ENCODE data around the gene IRS1. TPM values are rescaled to one million over a fixed set of nuclear protein-coding genes. Genes with fewer than 3 reads are reported as not detected.

Gene IRS1
- total and polyA plus RNA-seq, 12 donors, result 2.2 to 20.2 (median 14.5) TPM

DNA sequence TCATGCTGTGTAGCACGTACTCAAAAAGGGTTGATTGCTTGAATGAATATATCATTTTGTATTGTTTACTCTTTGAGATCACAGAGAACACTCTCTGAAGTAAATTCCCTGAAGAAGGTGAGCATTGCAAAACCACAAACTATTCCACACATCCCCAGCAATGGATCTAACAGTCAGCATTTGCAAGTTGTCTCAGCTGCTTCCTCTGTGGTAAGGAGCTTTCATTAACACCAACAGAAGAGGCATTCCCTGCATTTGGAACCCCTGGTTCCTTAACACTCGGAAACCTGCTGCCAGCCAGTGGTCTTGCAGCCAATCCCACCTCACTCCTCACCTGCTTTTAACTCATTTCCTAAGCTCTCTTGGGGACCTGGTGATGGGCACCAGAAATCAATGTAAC lies 108.4 kb downstream of the IRS1 start:
- 40 to 47% methylated on average over 2 of the region's 2 CpGs for WGBS, 2 donors
- intact Hi-C loops (cut with DNase I), result loop anchor here in 5 of 10 donors (5.0 to 10.0 kb wide), 3 partner anchors 39 to 104 kb away; partner anchors contain the start of gene IRS1 (in 3 of the 5)
- ATAC-seq (peak in 1 of 8 donors; percentile 8), DNase-seq (no peak)
- peaks cover 0 to 8% (median 0%) of the 10 kb centered on the region in 11 donors for H3K9me3 ChIP-seq
- no peaks in the 10 kb centered on the region for H3K27me3 ChIP-seq
- TF ChIP-seq, protein P1, sequence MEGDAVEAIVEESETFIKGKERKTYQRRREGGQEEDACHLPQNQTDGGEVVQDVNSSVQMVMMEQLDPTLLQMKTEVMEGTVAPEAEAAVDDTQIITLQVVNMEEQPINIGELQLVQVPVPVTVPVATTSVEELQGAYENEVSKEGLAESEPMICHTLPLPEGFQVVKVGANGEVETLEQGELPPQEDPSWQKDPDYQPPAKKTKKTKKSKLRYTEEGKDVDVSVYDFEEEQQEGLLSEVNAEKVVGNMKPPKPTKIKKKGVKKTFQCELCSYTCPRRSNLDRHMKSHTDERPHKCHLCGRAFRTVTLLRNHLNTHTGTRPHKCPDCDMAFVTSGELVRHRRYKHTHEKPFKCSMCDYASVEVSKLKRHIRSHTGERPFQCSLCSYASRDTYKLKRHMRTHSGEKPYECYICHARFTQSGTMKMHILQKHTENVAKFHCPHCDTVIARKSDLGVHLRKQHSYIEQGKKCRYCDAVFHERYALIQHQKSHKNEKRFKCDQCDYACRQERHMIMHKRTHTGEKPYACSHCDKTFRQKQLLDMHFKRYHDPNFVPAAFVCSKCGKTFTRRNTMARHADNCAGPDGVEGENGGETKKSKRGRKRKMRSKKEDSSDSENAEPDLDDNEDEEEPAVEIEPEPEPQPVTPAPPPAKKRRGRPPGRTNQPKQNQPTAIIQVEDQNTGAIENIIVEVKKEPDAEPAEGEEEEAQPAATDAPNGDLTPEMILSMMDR (IDR thresholded peaks at IDR 0.05), result no peak
- no peaks in the 10 kb centered on the region for H3K36me3 ChIP-seq
- H3K4me3 ChIP-seq, result peak overlapping the region in 4 of 10 donors; percentile 6 to 32 (median 26)
- peaks cover 12 to 56% (median 35%) of the 10 kb centered on the region in 9 donors for H3K4me1 ChIP-seq
- peak overlapping the region in 9 of 10 donors; percentile 19 to 82 (median 62) for H3K27ac ChIP-seq

DNA sequence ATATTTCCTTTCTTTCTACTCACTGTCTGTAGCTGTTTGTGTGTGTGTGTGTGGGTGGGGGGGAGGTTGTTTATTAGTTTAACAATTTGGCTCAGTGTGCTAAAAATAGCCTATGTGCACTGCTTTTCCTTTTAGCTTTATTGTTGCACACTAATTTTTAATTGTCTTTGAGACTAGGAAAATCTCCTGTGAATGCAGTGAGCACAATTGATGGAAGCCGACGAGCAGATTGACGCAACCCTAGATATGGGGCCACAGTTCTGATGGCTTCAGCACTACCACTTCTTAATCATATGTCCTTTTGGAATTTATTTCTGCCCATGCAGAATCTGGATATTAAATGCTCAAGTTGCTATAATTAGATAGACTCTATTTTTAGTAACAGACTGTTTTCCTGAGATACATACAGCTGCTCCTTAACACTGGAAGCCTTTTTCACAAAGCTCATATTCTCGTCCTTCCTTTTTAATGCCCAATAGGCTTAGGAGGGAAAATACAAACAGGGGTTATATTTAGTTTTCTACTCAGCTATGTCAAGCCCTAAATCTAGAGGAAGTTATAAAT lies 109.1 kb downstream of the IRS1 start:
- H3K9me3 ChIP-seq, result peaks cover 0 to 8% (median 0%) of the 10 kb centered on the region in 11 donors
- 4 to 6% methylated on average over 4 of the region's 4 CpGs for WGBS, 2 donors
- peak; percentile 68 to 87 (median 80) for ATAC-seq
- DNase-seq, result peak in 1 of 2 donors; percentile 39
- intact Hi-C loops (cut with DNase I), result loop anchor here in 5 of 10 donors (5.0 to 10.0 kb wide), 3 partner anchors 38 to 104 kb away; partner anchors contain the start of gene IRS1 (in 3 of the 5)
- no peaks in the 10 kb centered on the region for H3K27me3 ChIP-seq
- TF ChIP-seq, protein P1 (IDR thresholded peaks at IDR 0.05), result no peak
- no peaks in the 10 kb centered on the region for H3K36me3 ChIP-seq
- peak overlapping the region in 9 of 10 donors; percentile 19 to 82 (median 62) for H3K27ac ChIP-seq
- H3K4me1 ChIP-seq, result peaks cover 12 to 56% (median 35%) of the 10 kb centered on the region in 9 donors
- peak overlapping the region in 5 of 10 donors; percentile 6 to 32 (median 25) for H3K4me3 ChIP-seq

DNA sequence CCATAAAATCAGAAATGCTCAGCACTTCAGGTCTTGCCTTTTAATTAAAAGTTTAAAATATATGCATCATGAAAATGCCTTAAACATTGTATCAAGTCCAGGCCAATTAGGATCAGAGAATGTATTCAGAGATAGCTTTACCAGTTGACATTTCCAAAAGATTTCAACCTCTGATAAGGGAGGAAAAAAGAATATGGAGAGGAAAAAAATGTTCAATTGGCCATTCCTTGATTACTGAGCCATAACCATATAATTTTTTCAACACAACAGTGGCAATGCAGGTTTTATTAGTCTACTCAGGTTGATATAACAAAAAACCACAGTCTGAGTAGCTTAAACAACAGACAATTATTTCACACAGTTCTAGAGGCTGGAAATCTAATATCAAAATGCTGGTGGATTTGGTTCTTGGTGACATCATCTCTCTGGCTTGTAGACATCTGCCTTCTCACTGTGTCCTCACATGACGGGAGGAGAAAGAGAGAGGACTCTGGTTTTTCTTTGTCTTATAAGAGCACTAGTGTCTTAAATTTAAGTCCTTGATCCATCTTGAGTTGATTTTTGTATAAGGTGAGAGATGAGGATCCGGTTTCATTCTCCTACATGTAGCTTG lies 111.9 kb downstream of the IRS1 start:
- DNase-seq (no peak), ATAC-seq (no peak)
- Histone ChIP-seq H3K27ac (no peak overlapping the region), H3K9me3 (peaks cover 0 to 8% (median 0%) of the 10 kb centered on the region in 11 donors), H3K4me3 (no peak overlapping the region), H3K4me1 (peaks cover 9 to 45% (median 23%) of the 10 kb centered on the region in 9 donors), H3K36me3 (no peaks in the 10 kb centered on the region), H3K27me3 (no peaks in the 10 kb centered on the region)
- TF ChIP-seq, protein P1 (IDR thresholded peaks at IDR 0.05), result no peak
- 85 to 88% methylated on average over 2 of the region's 2 CpGs for WGBS, 2 donors
- intact Hi-C loops (cut with DNase I), result no loop called here

DNA sequence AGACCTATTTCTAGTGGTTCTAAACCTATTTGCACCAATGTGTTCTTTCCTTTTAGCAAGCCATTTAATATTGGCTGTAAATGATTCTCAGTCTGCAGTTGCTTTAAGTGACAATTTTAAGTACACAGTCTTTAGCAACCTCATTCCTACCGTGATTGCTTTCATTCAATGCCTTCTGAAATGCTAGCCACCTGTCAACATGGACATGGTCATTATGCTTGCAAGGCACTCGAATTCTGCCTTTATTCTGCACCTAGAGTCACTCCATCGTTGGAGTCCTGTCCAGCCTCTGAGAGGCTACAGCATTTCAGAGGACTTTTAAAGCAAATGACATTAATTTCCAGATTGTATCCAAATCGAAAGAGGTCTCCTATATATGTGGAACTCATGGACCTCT lies 115.1 kb downstream of the IRS1 start:
- H3K4me3 ChIP-seq, result no peak overlapping the region
- DNase-seq, result no peak
- TF ChIP-seq, protein P1 (IDR thresholded peaks at IDR 0.05), result no peak

More for the DNA sequence above, 115.1 kb downstream of the IRS1 start:
- intact Hi-C loops (cut with DNase I), result no loop called here
- H3K36me3 ChIP-seq, result no peaks in the 10 kb centered on the region
- WGBS, 2 donors, result 72 to 73% methylated on average over 4 of the region's 4 CpGs
- no peaks in the 10 kb centered on the region for H3K27me3 ChIP-seq
- ATAC-seq, result peak in 1 of 8 donors; percentile 13
- peaks cover 0 to 18% (median 5%) of the 10 kb centered on the region in 9 donors for H3K4me1 ChIP-seq
- no peak overlapping the region for H3K27ac ChIP-seq
- peaks cover 0 to 8% (median 0%) of the 10 kb centered on the region in 11 donors for H3K9me3 ChIP-seq
